Nephron progenitor cell (in vitro differentiated cells): ENCODE results near the gene CHRM4.

Experiments used
- DNase-seq: peaks from one replicate; pipeline ENCODE4 v3.0.0; 2021
- H3K27ac Mint-ChIP-seq: 2 replicates; pipeline ENCODE4 v1.8.0; 2021; ENCODE audit warnings: mild to moderate bottlenecking, moderate library complexity, mixed read lengths
- H3K27me3 Mint-ChIP-seq: 2 replicates; pipeline ENCODE4 v1.8.0; 2021; ENCODE audit warnings: mild to moderate bottlenecking, low read depth, mixed read lengths; ENCODE audit not compliant: poor library complexity
- H3K36me3 Mint-ChIP-seq: 2 replicates; pipeline ENCODE4 v1.8.0; 2021; ENCODE audit warnings: low read depth, mixed read lengths
- H3K4me1 Mint-ChIP-seq: 2 replicates; pipeline ENCODE4 v1.8.0; 2021; ENCODE audit warnings: mixed read lengths
- H3K4me3 Mint-ChIP-seq: 2 replicates; pipeline ENCODE4 v1.8.0; 2021; ENCODE audit warnings: mild to moderate bottlenecking, moderate library complexity, mixed read lengths
- H3K9me3 Mint-ChIP-seq: 2 replicates; pipeline ENCODE4 v1.8.0; 2021; ENCODE audit warnings: mild to moderate bottlenecking, moderate library complexity, mixed read lengths
- CTCF ChIP-seq: fragments of 200-600 bp; sonication (generic); IDR thresholded peaks from 2 replicates; pipeline ENCODE4 v1.5.0; 2021; ENCODE audit warnings: antibody characterized with exemption

Gene CHRM4

GRCh38 chr11:46420513-46420912 is 28.9 kb upstream of the CHRM4 start:
- H3K4me1 Mint-ChIP-seq: peaks cover 29% of the 10 kb centered on the region

GRCh38 chr11:46418751-46419150 is 27.2 kb upstream of the CHRM4 start:
- Mint-ChIP-seq H3K9me3 (no peaks in the 10 kb centered on the region), H3K36me3 (peaks cover 44% of the 10 kb centered on the region), H3K27ac (no peak overlapping the region), H3K4me3 (no peak overlapping the region), H3K4me1 (peaks cover 29% of the 10 kb centered on the region), H3K27me3 (peaks cover 3% of the 10 kb centered on the region)
- TF ChIP-seq CTCF: no peak
- no peak for DNase-seq

More at GRCh38 chr11:46420513-46420912, 28.9 kb upstream of the CHRM4 start:
- Mint-ChIP-seq H3K9me3 (no peaks in the 10 kb centered on the region), H3K36me3 (peaks cover 36% of the 10 kb centered on the region), H3K4me3 (no peak overlapping the region), H3K27me3 (peaks cover 8% of the 10 kb centered on the region), H3K27ac (no peak overlapping the region)
- TF ChIP-seq CTCF: no peak
- DNase-seq: no peak

GRCh38 chr11:46417711-46418110 is 26.1 kb upstream of the CHRM4 start:
- peaks cover 26% of the 10 kb centered on the region for H3K4me1 Mint-ChIP-seq
- H3K27me3 Mint-ChIP-seq: peaks cover 3% of the 10 kb centered on the region
- peak overlapping the region; percentile 8 for H3K27ac Mint-ChIP-seq
- no peak for DNase-seq
- no peak overlapping the region for H3K4me3 Mint-ChIP-seq
- H3K9me3 Mint-ChIP-seq: no peaks in the 10 kb centered on the region
- peaks cover 45% of the 10 kb centered on the region for H3K36me3 Mint-ChIP-seq
- TF ChIP-seq CTCF: no peak

- Mint-ChIP-seq H3K4me3 (no peak overlapping the region), H3K4me1 (peaks cover 24% of the 10 kb centered on the region), H3K9me3 (no peaks in the 10 kb centered on the region), H3K27ac (no peak overlapping the region), H3K36me3 (peaks cover 41% of the 10 kb centered on the region), H3K27me3 (peaks cover 3% of the 10 kb centered on the region)
- no peak for DNase-seq
- no peak for TF ChIP-seq CTCF
Observed at GRCh38 chr11:46414879-46415278, 23.3 kb upstream of the CHRM4 start.

DNA sequence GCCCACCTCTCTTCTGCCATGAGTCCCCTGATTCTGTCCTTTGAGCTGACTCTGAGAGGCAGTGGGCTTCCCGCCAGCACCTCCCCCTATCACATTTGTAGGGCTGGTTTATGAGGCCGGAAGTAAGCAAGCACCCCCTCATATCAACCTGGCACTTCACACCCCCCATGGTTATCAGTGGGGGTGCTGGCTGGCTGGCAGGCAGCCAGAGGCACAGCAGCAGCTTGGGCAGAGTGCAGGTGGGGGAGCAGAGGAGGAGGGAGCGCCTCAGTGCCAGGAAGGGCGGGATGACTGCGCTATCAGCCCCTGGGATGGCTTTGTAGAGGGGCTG is 22.9 kb upstream of the CHRM4 start:
- no peak for DNase-seq
- Mint-ChIP-seq H3K9me3 (no peaks in the 10 kb centered on the region), H3K4me1 (peaks cover 24% of the 10 kb centered on the region), H3K4me3 (no peak overlapping the region), H3K36me3 (peaks cover 40% of the 10 kb centered on the region), H3K27ac (peak overlapping the region; percentile 25), H3K27me3 (peaks cover 3% of the 10 kb centered on the region)
- TF ChIP-seq CTCF: no peak

GRCh38 chr11:46413760-46414465 is 22.3 kb upstream of the CHRM4 start:
- H3K9me3 Mint-ChIP-seq: no peaks in the 10 kb centered on the region
- peaks cover 23% of the 10 kb centered on the region for H3K4me1 Mint-ChIP-seq
- H3K36me3 Mint-ChIP-seq: peaks cover 40% of the 10 kb centered on the region
- H3K27ac Mint-ChIP-seq: peak overlapping the region; percentile 69
- no peak overlapping the region for H3K4me3 Mint-ChIP-seq
- DNase-seq: no peak
- H3K27me3 Mint-ChIP-seq: peaks cover 3% of the 10 kb centered on the region
- no peak for TF ChIP-seq CTCF
